ENCODE results near the gene UVRAG.

Gene UVRAG

DNA sequence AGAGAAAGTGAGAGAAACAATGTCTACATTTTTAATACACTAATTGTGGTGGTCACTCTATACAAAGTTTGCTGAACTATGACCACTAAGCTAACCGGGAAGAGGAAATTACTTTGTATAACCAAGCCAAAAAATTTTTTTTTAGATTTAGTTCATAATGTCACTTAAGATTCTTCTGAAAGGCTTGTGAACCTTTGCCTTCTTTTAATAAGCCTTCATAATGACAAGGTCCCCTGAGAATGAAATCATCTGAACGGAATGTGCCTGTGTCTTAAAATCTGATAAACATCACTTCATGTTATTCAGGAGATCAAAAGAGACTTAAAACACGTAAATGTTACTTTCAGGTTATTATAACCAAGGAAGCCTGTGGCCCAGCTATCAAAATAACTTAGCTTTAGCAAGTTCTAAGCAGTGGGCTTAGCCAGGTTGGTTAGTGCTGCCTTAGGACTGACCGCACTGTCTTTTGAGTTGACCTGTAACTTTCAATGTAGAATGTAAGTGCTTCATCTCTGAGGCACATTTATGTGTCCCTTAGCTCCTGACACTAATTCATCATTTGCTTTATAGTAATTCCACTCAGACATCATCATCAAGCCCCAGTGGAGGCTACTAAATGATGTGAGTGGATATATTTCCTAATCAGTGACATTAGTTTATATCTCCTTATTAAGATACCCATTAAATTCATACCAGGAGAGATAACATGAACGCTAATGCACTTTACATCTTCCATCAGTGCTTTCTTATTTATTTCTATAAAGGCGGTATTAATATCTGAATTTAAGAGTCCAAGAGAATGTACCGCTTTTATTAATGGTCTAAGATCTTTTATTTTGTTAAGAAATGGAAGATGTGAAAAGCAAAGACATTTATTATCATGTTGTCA, 268.8 kb downstream of the UVRAG start:
- DNase-seq, result no peak

GRCh38 chr11:76085270-76085669, 270.3 kb downstream of the UVRAG start:
- DNase-seq, result no peak

GRCh38 chr11:76086743-76087635, 272.0 kb downstream of the UVRAG start:
- DNase-seq, result no peak

GRCh38 chr11:76087749-76088148, 272.7 kb downstream of the UVRAG start:
- no peak for DNase-seq

GRCh38 chr11:76088511-76088910, 273.5 kb downstream of the UVRAG start:
- no peak for DNase-seq

- no peak for DNase-seq
Measured at GRCh38 chr11:76090174-76090573, 275.2 kb downstream of the UVRAG start.

DNA sequence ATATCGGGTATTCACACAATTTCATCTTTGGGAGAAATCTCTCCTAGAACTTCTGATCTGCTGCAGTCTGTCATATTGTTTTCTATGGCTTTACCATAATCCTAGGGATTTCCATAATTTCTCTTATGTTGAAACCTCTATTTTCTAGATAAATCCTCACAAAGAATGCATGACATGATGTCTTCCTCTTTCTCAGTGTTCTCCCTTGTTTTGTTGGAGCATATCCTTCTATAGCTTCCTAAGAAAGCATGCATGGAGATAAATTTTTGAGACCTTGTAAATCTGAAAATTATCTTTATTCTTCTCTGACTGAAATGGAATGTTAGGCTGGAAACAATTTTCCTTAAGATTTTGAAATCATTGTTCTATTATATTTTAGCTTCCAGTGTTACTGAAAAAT, 275.8 kb downstream of the UVRAG start:
- DNase-seq, result no peak

DNA sequence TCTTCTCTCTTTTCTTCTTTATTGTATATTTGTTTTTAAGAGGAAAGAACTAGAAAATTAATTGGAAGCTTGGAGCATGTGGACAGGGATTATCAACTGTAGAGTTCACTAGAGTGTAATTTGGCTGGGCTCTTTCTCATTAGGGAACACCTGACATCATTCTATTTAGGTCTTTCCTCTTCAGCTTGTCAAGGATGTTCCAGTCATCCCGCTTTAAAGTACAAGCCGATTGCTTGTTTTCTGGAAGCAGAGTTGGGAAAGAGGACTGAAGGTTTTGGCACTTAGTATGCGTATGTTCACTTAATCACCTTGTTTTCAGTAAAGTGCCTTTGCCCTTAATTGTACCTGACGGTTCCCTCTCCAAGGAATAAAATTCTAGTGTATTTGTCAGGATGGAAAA, 279.7 kb downstream of the UVRAG start:
- DNase-seq, result no peak

DNA sequence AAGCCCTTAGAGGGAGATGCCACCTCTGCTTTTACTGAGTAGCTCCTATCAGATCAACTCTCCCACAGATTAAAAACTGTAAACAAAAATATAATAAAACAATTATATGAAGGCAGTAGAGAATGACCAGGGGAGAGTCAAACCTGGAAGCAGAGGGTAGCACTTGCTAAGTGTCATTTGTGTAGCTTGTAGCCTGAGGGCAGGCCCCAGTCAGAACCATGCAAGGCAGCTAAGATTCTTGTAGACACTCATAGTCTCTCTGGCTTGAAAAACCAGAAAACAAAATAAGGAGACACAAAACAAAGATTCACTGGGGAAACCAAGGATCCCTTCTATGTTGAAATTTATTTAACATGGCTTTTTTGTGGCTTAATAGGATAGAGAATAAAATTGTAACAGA, 280.9 kb downstream of the UVRAG start:
- no peak for DNase-seq

GRCh38 chr11:76096552-76096951, 281.5 kb downstream of the UVRAG start:
- no peak for DNase-seq

DNA sequence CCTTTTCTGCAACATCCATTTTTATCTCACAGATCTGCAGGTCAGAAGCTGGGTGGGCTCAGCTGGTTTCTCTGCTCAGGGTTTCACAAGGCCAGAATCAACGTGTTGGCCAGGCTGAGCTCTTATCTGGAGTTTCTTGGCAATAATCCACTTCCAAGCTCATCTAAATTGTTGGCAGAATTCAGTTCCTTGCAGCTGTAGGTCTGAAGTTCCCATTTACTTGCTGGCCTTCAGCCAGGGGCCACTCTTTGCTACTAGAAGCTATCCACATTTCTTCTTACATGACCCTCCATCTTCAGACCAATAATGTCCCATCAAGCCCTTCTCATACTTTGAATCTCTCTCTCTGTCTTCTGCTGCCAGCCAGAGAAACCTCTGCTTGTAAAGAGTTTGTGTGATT, 287.8 kb downstream of the UVRAG start:
- no peak for DNase-seq

DNA sequence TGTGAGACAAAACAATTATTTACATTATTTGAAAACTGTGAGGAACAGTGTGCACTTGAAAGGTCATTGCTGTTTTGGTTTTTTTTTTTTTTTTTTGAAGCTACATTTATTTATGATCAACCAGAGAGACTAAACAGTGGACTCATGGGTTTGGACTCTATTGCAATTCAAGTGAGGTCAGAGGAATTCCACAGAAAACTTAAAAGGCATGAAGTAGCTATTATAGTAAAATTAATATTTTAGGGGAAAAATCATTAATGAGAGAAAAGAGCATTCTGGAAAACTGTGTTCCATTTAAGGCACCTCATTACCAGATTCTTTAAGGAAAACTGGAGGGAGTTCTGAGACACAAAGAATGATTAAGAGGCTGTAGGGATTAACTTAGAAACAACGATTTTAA, 288.4 kb downstream of the UVRAG start:
- no peak for DNase-seq

DNA sequence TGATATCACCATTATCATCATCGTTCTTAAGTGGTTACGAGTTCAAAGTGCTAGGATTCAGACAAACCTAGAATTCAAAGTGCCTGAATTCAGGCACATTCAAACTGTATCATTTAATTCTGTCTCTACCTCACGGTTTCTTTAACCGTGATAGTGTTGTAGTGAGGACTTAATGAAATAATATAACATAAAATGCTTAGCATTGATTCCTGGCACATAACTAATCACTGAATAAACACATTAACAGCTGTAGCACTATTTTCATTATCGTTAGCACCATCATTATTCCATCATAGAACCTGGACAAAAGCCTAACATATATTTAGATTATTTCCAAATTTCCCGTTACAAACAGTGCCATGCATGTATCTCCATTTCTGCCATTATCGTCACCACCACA, 289.3 kb downstream of the UVRAG start:
- no peak for DNase-seq

- DNase-seq, result no peak
Measured at GRCh38 chr11:76105637-76106036, 290.6 kb downstream of the UVRAG start.

- no peak for DNase-seq
Measured at GRCh38 chr11:76107971-76108370, 293.0 kb downstream of the UVRAG start.

- DNase-seq, result no peak
Measured at GRCh38 chr11:76114238-76114637, 299.2 kb downstream of the UVRAG start.

GRCh38 chr11:76115555-76115954, 300.5 kb downstream of the UVRAG start:
- no peak for DNase-seq

- no peak for DNase-seq
Measured at GRCh38 chr11:76119032-76119431, 304.0 kb downstream of the UVRAG start.

- DNase-seq, result no peak
Measured at GRCh38 chr11:76119779-76120178, 304.8 kb downstream of the UVRAG start.

DNA sequence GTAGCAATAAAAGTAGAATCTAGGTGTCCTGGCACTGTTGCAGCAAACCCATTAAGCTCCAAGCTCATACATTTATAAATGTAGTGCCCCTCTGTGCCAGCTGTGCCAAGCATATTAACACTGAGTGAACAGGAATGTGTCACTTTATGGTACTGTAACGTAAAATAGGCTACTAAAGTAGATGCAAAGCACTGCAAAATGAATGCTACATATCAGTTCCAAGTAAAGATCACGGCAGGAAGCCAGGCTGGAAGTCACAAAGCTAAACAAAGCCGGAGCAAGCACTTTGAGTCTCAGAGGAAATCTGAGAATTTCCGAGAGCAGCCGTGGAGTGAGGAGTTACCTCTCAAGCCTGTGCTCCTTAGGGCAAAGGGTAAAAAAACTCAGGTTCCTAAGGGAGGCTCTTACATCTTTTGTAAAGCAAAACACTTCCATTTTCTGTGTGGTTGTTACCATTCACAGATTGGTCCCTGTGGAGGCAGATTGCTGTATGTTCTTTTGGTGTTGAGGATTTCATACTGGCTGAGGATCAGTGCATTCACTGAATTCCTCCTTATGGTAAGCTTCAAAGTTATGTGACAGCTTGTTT, 305.6 kb downstream of the UVRAG start:
- no peak for DNase-seq

DNA sequence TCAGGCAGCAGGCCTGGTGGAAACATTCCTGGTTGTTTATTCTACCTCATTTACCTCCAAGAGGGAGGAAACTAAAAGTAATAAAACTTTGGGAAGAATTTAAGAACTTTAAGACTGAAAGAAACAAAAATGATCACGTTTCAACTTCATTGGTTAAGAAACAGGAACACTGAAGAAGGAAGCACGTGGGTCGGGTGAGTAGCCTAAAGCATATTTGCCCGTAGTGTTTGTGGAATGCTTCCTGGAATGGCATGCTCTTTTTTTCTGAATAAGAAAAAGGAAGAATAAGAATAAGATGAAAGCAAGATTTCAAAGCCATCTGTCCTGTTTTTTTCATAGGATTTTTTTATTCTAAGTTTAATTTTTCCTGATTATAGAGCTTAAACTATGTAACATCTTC, 308.2 kb downstream of the UVRAG start:
- no peak for DNase-seq

GRCh38 chr11:76124905-76125770, 310.1 kb downstream of the UVRAG start:
- DNase-seq, result no peak

DNA sequence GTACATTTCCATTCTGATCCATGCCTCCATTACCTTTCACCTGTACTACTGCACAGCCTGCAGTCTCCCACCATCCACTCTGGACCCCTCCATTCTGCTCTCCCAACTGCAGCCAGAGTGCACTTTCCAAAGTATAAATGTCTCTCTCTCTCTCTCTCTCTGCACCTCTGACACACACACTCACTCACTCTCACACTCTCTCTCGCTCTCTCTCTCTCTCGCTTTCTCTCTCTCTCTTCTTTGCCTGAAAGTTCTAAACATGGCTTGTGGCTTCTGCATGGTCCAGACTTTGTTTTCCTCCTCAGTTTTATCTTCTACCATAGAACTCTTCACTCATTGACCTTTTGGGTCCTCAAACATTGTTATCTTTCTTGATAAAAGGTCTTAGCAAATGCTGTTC, 314.7 kb downstream of the UVRAG start:
- no peak for DNase-seq

All from stimulated activated CD4-positive, alpha-beta T cell treated with anti-CD3 and anti-CD28 coated beads, Interleukin-4, amount 100 ng/mL, for 24 hours (primary cell).